Stimulated activated CD8-positive, alpha-beta memory T cell treated with anti-CD3 and anti-CD28 coated beads, Interleukin-12 subunit alpha, Interleukin-12 subunit beta, amount 100 ng/mL, for 1 hour (primary cell): ENCODE results near the gene ANKRD2.
A peak's percentile ranks its signal among the peaks of the same experiment; 100 is the strongest.
"Not testable (repeated sequence)": the region's sequence is repeated elsewhere in the genome, so short reads cannot be mapped to it uniquely, and the experiment has no call there.

Experiments
- DNase-seq: peaks from one replicate; pipeline ENCODE4 v3.0.0-alpha.2; 2020; ENCODE audit warnings: low read depth

ANKRD2 gene

GRCh38 chr10:97572214-97572989, at the start of gene ANKRD2:
ANKRD2 (plus strand) TSS chr10:97572779; CDS start chr10:97572789, 10 bp downstream.
- peak; percentile 18 for DNase-seq

- no peak for DNase-seq
These were observed 49.6 kb upstream of the ANKRD2 start for GRCh38 chr10:97522937-97523336.

- no peak for DNase-seq
These were observed 47.5 kb upstream of the ANKRD2 start for GRCh38 chr10:97525086-97525485.

- no peak for DNase-seq
These were observed 46.9 kb upstream of the ANKRD2 start for GRCh38 chr10:97525683-97526110.

GRCh38 chr10:97528876-97529275, 43.7 kb upstream of the ANKRD2 start:
- DNase-seq: not testable (repeated sequence)

GRCh38 chr10:97529685-97530465, 42.7 kb upstream of the ANKRD2 start:
- DNase-seq: no peak

GRCh38 chr10:97531401-97531986, 41.1 kb upstream of the ANKRD2 start:
- DNase-seq: no peak

GRCh38 chr10:97532935-97533671, 39.5 kb upstream of the ANKRD2 start:
- no peak for DNase-seq

GRCh38 chr10:97533888-97534287, 38.7 kb upstream of the ANKRD2 start:
- no peak for DNase-seq

GRCh38 chr10:97534746-97535367, 37.7 kb upstream of the ANKRD2 start:
- peak; percentile 4 for DNase-seq

- DNase-seq: no peak
These were observed 35.3 kb upstream of the ANKRD2 start for GRCh38 chr10:97537186-97537869.

- no peak for DNase-seq
These were observed 34.2 kb upstream of the ANKRD2 start for GRCh38 chr10:97538411-97538810.

- no peak for DNase-seq
These were observed 33.7 kb upstream of the ANKRD2 start for GRCh38 chr10:97538839-97539238.

GRCh38 chr10:97539523-97540200, 32.9 kb upstream of the ANKRD2 start:
- no peak for DNase-seq

GRCh38 chr10:97540669-97541500, 31.7 kb upstream of the ANKRD2 start:
- no peak for DNase-seq

- DNase-seq: no peak
These were observed 30.2 kb upstream of the ANKRD2 start for GRCh38 chr10:97542169-97543024.

GRCh38 chr10:97543025-97543546, 29.5 kb upstream of the ANKRD2 start:
- no peak for DNase-seq
